NK-92 treated with Interleukin-12 subunit alpha and Interleukin-12 subunit beta, amount 100 ng/mL, for 24 hours (cell line): ENCODE data around the gene NXN.
"Not testable (repeated sequence)": the region's sequence is repeated elsewhere in the genome, so short reads cannot be mapped to it uniquely, and the experiment has no call there.

Experiments
- DNase-seq: peaks from one replicate; lab custom pipeline; 2025; lab: John Stamatoyannopoulos, UW

NXN gene

DNA sequence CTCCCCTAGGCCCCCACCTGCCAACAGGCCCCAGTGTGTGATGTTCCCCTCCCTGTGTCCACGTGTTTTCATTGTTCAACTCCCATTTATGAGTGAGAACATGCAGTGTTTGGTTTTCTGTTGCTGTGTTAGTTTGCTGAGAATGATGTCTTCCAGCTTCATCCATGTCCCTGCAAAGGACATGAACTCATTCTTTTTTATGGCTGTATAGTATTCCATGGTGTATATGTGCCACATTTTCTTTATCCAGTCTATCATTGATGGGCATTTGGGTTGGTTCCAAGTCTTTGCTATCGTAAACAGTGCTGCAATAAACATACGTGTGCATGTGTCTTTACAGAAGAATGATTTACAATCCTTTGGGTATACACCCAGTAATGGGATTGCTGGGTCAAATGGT is 150.0 kb downstream of the NXN start:
- not testable (repeated sequence) for DNase-seq

DNA sequence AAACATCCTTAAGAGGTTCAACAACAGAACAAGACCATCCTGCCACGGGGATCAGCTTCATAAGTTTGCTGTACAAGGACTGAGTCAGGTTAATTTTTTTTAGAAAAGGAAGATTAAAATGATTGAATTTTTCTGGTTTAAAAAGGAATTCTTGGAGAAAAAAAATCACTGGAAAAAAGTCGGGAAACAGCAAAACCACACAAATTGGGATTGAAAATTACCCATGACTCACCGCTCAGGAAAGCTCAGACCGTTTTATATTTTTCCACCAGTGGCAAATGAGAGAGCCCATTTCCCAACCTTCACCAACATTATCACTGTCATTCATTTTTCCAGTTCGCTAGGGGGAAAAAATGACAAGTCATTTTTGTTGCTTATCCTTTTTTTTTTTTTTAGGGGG is 150.8 kb downstream of the NXN start:
- DNase-seq: no peak

DNA sequence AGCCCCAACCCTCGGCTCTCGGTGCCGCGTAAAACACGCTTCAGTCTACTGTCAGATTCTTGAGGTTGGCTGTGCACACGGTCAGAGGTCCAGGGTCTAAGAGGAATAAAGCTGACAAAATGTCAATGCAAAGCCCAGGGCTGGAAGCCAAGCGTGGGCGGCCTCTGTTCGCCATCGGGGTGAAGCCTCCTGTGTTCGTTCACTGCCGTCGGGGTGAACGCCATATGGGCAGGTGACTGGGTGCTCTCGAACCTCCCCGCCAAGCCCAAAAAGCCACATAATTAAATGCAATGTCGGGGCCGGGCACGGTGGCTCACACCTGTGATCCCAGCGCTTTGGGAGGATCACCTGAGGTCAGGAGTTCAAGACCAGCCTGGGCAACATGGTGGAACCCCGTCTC is 152.8 kb downstream of the NXN start:
- no peak for DNase-seq

DNA sequence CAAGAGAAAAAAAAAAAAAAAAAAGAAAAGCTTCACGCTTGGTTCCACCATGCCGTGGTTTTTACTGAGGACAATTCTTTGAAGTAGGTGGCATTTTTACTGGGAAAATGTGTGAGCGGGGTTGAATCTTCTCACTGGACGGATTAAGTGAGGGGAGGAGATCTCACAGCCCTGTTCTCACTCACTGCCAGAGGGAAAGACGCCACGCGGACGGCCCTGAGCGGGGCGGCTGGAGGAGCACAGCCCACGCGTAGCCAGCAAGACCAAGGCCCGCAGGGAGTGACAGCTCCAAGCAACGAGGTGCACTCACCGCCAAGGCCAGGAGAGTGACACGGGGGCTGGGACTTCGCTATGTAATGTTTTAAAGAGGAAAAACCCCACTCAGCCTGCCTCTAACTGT is 154.4 kb downstream of the NXN start:
- no peak for DNase-seq

DNA sequence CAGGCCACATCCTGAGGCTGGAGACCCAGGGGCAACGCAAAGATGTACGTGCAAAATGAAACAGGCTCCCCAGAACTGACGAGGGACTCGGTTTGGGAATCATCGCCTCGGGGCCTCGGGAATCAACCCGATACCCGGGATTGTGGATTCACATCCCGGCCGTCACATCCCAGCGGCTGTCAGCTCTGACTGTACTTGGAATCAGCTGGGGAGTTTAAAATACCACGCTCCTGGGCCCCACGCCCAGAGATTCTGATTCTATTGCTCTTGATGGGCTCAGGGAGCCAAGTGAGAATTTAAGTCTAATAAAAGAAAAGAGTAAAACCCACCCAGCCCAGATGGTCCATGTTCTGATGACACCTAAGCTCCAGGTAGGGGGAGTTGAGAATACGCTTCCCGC is 155.2 kb downstream of the NXN start:
- DNase-seq: no peak

DNA sequence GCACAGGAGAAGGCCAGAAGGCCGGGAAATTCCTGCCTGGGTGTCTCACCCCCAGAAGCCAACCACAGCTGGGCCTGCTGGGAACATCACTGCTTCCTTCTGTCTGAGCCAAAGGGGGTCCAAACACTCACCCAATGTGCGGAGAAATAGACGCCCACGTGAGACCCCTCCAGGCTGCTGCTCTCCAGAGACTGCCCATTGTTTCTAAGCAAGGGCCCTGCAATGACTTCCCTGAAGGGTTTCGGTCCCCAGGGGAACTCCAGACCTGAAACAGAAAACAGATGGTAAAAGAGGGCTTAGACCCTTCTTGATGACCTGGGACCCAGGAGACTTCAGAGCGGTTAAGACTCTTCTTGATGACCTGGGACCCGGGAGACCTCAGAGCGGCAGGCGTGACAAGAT is 156.1 kb downstream of the NXN start:
- DNase-seq: no peak

DNA sequence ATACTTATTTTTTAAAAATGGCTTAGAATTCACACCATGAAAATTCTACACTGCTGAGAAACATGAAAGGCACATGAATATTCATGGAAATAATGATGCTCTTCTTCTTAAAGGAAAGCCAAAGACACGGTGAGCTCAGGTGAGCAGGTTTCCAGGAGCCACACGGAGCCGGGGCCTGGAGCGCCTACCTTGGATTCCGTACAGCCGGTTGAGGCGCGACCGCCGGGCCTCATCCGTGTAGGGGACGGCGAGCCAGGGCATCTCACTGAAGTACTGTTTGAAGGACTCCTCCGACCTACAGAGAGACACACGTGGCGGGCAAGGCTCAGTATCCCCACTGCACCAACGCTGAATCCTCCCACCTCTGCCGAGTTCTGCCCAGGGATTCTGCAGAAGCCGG is 160.3 kb downstream of the NXN start:
- no peak for DNase-seq

DNA sequence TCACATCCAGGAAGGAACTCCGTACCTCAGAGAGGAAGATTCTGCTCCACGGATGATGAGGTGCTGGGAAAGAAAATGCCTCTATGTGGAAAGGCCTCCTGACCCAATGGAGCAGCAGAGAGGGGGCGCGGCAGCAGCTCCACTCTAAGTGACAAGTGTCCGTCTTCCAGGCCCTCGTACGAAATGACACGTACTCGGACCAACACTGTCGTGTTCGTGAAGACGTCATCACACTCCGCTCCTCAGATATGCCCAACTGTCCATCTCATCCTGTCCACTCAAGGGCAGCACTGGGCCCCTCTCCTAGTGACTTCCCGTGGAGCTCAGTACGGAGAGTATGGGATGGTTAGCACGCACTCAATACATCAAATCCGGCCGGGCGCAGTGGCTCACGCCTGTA is 165.2 kb downstream of the NXN start:
- no peak for DNase-seq

DNA sequence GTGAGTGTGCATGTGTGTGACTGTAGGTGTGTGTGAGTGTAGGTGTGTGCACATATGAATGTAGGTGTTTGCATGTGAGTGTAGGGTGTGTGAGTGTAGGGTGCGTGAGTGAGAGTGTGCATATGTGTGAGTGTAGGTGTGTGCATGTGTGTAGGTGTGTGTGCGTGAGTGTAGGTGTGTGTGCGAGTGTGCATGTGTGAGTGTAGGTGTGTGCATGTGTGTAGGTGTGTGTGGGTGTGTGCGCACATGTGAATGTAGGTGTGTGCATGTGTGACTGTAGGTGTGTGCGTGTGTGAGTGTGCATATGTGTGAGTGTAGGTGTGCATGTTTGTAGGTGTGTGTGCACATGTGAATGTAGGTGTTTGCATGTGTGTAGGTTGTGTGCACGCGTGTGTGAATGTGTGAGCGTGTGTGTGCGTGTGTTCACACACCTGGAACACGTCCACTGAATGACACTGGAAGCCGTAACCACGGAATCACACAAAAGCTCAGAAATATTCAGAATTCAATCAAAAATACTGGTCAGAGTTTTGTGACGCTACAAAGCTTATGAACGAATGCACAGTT is 166.9 kb downstream of the NXN start:
- no peak for DNase-seq

DNA sequence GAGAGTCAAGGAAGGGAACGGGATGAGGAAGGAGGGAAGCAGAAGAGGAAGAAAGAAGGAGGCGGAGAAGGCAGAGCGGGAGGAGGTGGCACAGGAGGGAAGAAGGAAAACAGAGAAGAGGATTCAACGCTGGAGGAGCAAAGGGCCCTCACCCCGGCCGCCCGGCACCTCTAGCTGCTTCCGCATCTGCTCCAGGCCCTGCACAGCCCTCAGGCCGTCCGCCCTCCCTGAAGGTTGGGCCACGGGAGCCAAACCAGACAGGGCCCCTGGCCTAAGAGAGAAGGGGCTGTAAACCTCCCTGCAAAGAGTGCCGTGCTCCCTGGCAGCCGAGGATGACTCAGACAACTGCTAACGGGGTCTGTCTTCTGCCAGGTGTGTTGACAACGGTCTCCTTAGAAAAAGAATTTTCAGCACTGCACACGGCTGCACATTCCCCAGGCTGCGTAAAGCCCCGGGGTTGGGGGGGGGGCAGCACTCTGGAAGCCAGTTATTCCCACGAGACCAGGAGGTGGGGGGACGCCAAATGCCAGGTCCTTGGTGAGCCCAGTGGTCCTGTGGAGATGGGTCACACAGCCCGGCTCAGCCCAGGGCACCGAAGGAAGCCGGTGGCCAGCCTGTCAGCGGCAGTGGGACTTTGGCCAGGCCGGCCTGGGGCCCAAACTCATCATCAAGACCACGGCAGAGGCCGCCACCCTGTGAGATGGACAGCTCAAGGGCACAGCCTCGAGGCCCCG is 168.4 kb downstream of the NXN start:
- no peak for DNase-seq

DNA sequence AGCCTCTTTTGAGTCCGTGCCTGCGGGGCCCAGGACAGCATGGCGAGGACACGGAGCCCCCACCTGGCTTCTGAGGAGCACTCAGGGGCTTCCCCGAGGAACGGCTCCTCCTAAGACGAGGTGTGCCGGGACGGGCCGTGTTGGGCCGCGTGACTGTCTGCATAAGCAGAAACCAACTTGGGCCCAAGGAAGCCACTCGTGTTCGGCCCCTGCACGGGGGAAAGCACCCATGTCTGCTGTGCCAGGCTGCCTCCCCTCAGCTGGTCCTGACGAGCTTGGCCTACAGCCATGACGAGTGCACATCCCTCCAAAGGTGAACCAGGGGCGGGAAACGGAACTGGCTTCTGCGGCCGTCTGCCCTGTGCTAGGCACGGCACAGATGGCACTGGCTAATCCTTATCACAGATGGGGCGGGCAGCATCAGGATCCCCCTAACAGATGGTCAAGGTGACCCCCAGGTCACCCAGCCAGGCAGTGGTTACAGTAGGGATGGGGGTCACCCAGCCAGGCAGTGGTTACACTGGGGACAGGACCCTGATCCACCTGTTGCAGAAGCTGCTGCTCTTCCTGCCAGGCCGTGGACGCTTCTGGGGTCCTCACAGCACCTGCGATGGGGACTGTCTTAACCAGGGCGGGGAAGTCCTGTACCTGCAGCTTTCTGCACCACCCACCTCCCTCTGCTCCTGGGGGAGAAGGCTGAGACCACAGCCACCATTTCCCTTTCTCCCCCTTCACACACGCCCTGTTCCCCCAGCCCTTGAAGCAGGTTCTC is 171.9 kb downstream of the NXN start:
- no peak for DNase-seq

DNA sequence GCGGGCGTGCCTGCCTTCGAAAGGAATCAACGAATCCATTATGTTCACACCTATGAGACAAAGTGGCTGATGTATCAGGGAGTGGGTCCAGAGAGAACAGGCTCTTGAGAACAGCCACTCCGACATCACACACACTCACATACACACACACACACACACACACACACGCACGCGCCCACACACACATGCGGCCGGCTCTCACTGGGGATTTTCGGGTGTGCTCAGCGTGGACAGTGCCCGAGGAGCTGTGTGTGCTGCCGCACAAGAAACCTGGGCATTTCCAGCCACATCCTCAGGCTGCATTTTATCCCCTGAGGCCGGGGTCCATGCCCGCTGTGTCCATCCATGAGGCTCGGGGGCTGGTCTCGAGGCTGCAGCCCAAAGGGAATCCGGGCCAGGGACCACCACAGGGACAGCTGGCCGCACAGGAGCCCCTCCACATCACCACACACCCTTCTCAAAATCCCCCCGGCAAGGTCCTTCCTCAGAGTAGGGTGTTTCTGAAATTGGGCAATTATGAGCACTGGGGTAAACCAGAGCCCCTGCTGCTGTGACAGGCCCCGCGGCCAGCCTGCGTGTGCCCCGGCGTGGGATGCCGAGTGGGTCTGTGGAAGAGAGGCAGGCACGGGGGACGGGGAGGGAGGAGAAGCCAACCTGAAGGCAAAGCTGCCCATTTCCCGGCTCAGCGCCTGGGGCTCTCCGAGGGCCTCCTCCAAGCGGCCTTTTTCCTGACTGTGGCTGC is 172.6 kb downstream of the NXN start:
- no peak for DNase-seq

DNA sequence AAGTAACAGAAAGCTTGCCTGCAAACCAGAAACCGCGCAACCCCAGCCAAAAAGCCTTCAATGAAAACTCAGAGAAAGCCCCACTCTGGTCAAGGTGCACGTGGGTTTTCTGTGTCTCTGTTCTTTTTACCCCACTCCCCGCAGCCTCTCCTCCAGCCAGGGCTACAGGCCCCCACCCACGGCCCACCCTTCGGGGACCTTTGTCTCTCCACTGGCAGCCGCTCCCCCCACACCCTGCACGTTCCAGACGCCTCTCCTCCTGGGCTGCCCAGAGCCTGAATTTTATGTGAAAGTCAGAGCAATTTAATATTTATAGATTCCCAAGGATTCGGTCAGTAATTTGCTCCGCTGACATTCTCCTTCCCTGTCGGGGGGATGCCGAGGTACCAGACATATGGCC is 173.2 kb downstream of the NXN start:
- DNase-seq: no peak

DNA sequence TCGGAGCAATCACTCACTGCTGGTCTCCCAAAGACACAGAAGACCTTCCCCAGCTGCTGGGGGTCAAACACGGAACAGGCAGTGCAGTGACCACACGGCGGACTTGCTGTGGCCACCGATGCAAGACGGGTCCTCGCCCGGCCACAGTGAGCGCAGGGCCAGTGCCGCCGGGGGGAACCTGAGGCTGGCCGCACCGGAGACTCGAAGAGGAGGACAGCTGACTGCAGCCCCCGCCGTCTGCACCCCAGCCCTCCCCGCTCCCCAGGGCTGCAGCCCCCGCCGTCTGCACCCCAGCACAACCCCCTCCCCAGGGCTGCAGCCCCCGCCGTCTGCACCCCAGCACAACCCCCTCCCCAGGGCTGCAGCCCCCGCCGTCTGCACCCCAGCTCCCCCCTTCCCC is 173.7 kb downstream of the NXN start:
- DNase-seq: not testable (repeated sequence)

DNA sequence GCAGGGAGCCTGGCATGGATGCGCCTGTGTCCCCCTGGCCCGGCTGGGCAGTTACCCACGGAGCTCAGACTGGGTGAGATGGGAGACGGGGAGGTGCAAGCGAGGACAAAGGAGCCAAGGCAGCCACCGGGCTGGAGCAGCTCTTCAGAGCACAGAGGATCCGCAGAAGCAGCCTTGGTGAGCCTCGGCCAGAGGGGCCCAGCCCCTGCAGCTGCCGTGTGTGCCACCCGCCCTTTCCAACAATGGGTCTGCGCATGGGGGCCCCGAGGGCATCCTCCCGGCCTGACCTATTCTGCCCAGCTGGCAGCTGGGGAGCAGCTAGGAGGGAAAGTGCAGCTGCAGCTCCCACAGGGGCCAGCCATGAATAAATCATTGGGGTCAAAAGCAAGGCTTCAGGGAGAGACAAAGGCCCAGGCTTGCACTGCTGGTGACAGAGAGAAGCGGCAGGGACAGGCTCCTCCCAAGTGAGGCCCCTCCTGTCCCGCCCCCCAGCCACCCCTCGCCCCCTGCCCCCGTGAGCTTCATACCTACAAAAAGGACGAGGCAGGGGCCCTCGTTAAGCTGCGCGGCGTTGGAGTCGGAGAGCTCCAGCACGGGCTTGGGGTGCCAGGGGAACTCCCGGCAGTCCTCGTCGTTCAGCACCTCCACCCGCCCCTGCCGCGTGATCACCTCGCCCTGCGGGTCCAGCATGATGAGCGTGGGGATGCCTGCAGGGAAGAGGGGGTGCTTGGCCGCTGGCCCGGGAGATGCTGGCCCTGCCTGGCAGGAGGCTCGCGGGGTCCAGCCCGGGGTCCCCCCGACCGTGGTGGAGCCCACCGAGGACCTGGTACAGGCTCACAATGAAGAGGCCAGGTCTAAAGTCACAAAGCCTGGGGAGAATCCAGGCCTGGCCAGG is 174.8 kb downstream of the NXN start:
- no peak for DNase-seq

DNA sequence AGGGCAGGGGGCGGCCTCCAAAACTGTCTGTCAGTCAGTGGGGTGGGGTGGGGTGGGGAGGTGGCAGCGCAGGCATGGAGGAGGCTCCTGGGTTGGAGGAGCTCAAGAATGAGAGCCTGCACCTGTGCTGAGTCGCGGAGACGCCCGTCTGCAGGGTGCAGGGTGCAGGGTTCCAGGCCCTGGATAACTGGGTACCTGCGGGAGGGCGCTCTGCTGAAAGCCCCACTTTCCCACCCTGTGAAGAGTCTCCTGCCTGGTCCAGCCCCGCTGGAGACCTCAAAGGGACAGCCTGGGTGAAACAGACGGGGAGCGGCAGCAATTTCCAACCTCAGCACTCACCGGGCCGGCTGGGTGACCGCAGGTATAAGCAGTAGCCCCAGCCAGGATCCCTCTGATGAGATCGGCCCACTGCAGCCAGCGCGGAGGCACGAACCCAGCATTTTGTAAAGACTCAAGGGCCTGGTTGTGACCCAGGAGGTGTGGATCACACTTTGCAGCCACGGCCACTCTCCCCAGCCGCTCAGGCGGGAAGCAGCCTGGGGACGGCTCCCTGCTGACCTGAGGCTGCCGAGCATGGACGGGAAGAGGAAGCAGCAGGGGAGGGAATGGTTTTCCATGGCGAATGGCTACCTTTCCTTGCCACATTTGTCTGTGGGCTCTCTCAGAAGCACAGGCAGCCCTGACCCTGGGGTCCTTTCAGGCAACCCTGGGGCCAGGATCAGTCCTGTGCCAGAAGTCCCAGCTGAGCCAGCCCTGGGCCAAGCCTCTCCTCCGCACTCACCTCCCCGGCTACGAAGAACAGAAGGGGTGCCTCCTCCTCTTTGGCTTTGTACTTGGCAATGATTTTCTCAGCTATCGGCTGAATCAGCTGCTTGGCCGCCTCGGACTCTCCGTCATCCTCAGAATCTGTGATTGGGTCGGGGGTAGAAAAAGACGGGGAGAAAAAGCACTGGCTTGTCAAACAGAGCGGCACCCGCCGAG is 176.4 kb downstream of the NXN start:
- no peak for DNase-seq

DNA sequence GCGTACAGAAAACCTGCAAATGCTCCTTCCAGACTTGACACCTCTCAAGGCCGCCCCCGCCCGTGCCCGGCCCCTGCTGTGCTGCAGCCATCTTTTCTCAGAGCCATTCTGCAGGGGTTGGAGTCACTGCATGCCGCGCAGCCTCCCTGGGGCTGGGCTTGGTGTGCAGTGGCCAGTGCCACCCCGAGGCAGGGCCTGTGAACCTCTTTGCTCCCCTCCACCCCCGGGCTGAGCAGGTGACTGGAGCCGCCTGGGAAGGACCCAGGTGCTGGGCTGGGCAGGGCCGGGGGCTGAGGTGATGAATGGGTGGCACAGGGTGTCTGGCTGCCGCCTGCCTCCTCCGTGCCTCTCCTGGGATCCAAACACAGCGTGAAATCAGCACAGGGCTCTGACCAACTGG is 177.1 kb downstream of the NXN start:
- no peak for DNase-seq

DNA sequence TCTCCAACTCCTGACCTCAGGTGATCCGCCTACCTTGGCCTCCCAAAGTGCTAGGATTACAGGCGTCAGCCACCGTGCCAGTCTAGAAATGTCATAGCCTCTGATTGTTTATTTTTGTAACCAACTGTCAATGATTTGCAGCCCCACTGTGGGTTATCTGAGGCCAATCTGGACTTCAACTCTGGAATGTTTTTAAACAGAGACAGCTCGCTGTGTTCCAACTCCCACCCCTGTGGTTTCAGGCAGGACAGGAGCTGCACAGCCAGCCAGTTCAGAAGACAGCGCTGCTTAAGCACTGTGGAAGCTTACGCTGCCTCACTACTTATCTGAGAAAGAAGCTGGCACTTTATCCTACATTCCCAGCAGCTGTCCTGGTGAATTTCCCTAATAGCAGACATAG is 177.9 kb downstream of the NXN start:
- DNase-seq: no peak

DNA sequence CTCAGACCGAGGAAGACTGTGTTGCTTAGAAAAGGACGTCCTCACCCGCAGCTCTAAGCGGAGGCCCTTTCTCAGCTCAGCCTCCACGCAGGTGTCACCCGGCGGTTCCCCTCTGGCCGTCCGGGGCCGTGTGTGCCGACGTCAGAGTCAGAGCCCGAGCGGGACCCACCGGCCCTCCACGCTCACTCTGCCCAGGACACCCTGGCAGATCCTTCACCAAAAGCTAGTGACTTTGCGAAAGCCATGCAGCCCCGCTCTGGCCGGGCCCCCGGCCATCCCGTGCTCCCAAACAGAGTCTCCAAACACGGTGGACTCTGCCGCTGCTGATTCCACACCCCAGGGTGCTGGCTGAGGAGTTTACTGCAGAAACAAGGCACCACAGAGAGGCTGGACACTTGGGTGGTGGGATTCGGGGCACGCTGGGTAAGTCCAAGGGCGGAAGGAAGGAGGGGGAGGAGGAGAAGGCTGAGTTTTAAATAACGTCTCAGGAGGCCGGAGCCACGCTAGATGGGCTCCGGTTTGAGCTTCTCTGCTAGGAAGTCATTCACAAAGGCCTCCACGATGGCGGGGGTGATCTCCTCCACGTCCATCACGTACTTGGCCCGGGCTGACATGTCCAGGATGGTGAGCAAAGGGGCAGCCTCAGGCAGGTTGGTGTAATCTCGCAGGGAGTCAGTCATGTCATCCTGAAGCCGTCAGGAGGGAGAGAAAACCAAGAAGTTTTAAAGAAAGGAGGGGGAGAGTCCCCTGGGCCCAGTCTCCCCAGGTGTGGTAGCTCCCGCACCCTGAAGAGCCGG is 178.9 kb downstream of the NXN start:
- no peak for DNase-seq

DNA sequence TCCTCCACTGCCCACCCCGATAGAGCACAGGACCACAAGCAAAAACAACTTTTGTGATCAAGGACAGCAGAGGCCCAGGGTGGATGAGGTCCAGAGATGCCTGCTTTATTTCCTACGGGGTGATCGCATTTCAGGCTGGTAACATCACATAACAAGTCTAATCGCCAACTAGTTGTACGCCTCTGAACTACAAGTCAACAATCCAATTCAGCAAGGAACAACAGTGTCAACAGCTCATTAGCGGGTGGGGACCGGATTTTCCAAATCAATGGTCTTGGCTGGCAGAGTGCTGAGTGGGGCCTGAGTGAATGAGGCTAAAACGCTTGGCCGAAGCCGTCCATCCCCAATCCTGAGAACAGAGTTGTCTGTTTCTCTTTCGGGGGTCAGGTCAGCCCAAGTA is 180.3 kb downstream of the NXN start:
- DNase-seq: no peak
